ENCODE results near the gene APBB2. TPM values are rescaled to one million over a fixed set of nuclear protein-coding genes. Genes with fewer than 3 reads are reported as not detected.

APBB2 gene
- polyA plus RNA-seq, 3 donors, result 0.15 to 0.33 TPM; not detected in 1

DNA sequence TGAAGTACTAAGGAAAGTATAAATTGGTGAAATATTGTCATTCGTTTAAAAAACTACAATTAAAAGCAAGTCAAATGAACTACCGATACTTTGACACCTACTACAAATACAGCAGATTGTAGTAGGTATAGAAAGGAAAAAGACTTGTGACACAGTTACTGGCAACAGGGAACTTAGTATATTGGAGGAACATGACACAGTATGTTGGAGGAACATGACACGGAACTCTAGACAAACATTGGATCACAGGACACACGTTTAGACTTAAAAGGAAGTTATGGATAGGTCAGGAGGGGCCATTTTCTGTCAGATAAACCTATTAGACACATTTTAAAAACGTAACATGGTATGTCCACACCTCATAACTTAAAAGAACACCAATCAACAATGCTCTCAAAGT, 132.5 kb downstream of the APBB2 start:
- H3K36me3 ChIP-seq (replicated peaks in 1 of 2; ENCODE audit: control insufficient read depth in 1 of 2, insufficient read depth in 2 of 2, low read length in 2 of 2), result no peaks in the 10 kb centered on the region
- TF ChIP-seq, protein P1, sequence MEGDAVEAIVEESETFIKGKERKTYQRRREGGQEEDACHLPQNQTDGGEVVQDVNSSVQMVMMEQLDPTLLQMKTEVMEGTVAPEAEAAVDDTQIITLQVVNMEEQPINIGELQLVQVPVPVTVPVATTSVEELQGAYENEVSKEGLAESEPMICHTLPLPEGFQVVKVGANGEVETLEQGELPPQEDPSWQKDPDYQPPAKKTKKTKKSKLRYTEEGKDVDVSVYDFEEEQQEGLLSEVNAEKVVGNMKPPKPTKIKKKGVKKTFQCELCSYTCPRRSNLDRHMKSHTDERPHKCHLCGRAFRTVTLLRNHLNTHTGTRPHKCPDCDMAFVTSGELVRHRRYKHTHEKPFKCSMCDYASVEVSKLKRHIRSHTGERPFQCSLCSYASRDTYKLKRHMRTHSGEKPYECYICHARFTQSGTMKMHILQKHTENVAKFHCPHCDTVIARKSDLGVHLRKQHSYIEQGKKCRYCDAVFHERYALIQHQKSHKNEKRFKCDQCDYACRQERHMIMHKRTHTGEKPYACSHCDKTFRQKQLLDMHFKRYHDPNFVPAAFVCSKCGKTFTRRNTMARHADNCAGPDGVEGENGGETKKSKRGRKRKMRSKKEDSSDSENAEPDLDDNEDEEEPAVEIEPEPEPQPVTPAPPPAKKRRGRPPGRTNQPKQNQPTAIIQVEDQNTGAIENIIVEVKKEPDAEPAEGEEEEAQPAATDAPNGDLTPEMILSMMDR (IDR thresholded peaks at IDR 0.05), result no peak
- no peak overlapping the region for H3K9ac ChIP-seq (ENCODE audit: insufficient read depth, low read length, poor library complexity, severe bottlenecking)
- H3K9me3 ChIP-seq (replicated peaks in 1 of 2; ENCODE audit: control insufficient read depth in 1 of 2, insufficient read depth in 1 of 2, low read length in 2 of 2), result peaks cover 0 to 1% of the 10 kb centered on the region in 2 donors
- Mint-ChIP-seq H3K4me1 (no peaks in the 10 kb centered on the region), H3K27me3 (ENCODE audit: low read depth in 3 of 3) (peaks cover 0 to 1% (median 0%) of the 10 kb centered on the region in 3 donors), H3K4me3 (no peak overlapping the region), H3K36me3 (no peaks in the 10 kb centered on the region), H3K9me3 (peaks cover 8 to 21% (median 17%) of the 10 kb centered on the region in 7 donors), H3K27ac (no peak overlapping the region)
- H4K20me1 ChIP-seq (ENCODE audit: insufficient read depth, low read length), result no peaks in the 10 kb centered on the region
- no peaks in the 10 kb centered on the region for H3K27me3 ChIP-seq (ENCODE audit: control insufficient read depth in 2 of 2, insufficient read depth in 2 of 2, low read length in 2 of 2)
- H3K27ac ChIP-seq (ENCODE audit: low read depth in 1 of 2, low read length in 2 of 2), result no peak overlapping the region
- WGBS (ENCODE audit: insufficient coverage), result no CpG with 5 or more reads among the region's 5 CpGs
- H3K4me2 ChIP-seq (replicated peaks; ENCODE audit: extremely low read depth, low read length, poor library complexity, severe bottlenecking), result no peak overlapping the region
- H3K4me3 ChIP-seq (replicated peaks in 1 of 3; ENCODE audit: low read depth in 2 of 3, low read length in 3 of 3), result no peak overlapping the region
- H3K79me2 ChIP-seq (ENCODE audit: insufficient read depth, low read length), result no peaks in the 10 kb centered on the region
- intact Hi-C loops (cut with micrococcal nuclease), result no loop called here
- no peak for DNase-seq
- no peaks in the 10 kb centered on the region for H3K4me1 ChIP-seq (ENCODE audit: control insufficient read depth in 1 of 2, insufficient read depth in 2 of 2, low read length in 2 of 2)
- no peak overlapping the region for H2AFZ ChIP-seq (ENCODE audit: insufficient read depth, low read depth, low read length, poor library complexity, severe bottlenecking)

GRCh38 chr4:41080976-41081375, 133.4 kb downstream of the APBB2 start:
- no peaks in the 10 kb centered on the region for H4K20me1 ChIP-seq (ENCODE audit: insufficient read depth, low read length)
- Mint-ChIP-seq H3K9me3 (peaks cover 4 to 12% (median 9%) of the 10 kb centered on the region in 7 donors), H3K27me3 (ENCODE audit: low read depth in 3 of 3) (peaks cover 0 to 3% (median 0%) of the 10 kb centered on the region in 3 donors), H3K4me1 (no peaks in the 10 kb centered on the region), H3K27ac (no peak overlapping the region), H3K36me3 (no peaks in the 10 kb centered on the region), H3K4me3 (no peak overlapping the region)
- TF ChIP-seq, protein P1 (IDR thresholded peaks at IDR 0.05), result no peak
- H3K4me2 ChIP-seq (replicated peaks; ENCODE audit: extremely low read depth, low read length, poor library complexity, severe bottlenecking), result no peak overlapping the region
- WGBS (ENCODE audit: insufficient coverage), result 100% methylated on average over 1 of the region's 4 CpGs
- no peaks in the 10 kb centered on the region for H3K27me3 ChIP-seq (ENCODE audit: control insufficient read depth in 2 of 2, insufficient read depth in 2 of 2, low read length in 2 of 2)
- intact Hi-C loops (cut with micrococcal nuclease), result no loop called here
- no peak overlapping the region for H3K9ac ChIP-seq (ENCODE audit: insufficient read depth, low read length, poor library complexity, severe bottlenecking)
- no peaks in the 10 kb centered on the region for H3K79me2 ChIP-seq (ENCODE audit: insufficient read depth, low read length)
- H3K9me3 ChIP-seq (replicated peaks in 1 of 2; ENCODE audit: control insufficient read depth in 1 of 2, insufficient read depth in 1 of 2, low read length in 2 of 2), result no peaks in the 10 kb centered on the region
- no peak overlapping the region for H3K27ac ChIP-seq (ENCODE audit: low read depth in 1 of 2, low read length in 2 of 2)
- DNase-seq, result no peak
- no peaks in the 10 kb centered on the region for H3K36me3 ChIP-seq (replicated peaks in 1 of 2; ENCODE audit: control insufficient read depth in 1 of 2, insufficient read depth in 2 of 2, low read length in 2 of 2)
- H3K4me1 ChIP-seq (ENCODE audit: control insufficient read depth in 1 of 2, insufficient read depth in 2 of 2, low read length in 2 of 2), result no peaks in the 10 kb centered on the region
- H3K4me3 ChIP-seq (replicated peaks in 1 of 3; ENCODE audit: low read depth in 2 of 3, low read length in 3 of 3), result no peak overlapping the region
- no peak overlapping the region for H2AFZ ChIP-seq (ENCODE audit: insufficient read depth, low read depth, low read length, poor library complexity, severe bottlenecking)
